Measurements from ENCODE around the gene PPP2R5E. TPM values are rescaled to one million over a fixed set of nuclear protein-coding genes. Genes with fewer than 3 reads are reported as not detected.

The PPP2R5E gene
- total RNA-seq, 2 donors from 2014 or later, result 13.9 to 25.5 TPM

DNA sequence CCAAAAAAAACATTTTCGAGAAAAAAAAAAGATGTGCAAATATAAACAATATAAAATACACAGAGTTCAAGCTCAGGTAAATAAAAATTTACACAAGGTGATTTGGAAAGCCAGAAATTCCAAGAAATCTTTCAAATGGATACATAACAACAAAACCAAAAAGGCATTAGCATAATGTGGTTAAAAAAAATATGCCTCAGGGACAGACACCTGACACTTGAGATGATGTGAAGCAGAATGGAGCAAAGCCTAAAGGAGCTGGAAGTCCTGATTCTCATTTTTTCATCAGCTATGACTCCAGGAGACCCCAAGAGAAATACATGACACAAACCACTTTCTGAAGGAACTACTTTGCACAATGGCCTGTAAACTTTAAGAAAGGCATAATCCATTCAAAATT is 98.6 kb downstream of the PPP2R5E start:
- no peak overlapping the region for H3K4me3 ChIP-seq
- TF ChIP-seq, protein P1, sequence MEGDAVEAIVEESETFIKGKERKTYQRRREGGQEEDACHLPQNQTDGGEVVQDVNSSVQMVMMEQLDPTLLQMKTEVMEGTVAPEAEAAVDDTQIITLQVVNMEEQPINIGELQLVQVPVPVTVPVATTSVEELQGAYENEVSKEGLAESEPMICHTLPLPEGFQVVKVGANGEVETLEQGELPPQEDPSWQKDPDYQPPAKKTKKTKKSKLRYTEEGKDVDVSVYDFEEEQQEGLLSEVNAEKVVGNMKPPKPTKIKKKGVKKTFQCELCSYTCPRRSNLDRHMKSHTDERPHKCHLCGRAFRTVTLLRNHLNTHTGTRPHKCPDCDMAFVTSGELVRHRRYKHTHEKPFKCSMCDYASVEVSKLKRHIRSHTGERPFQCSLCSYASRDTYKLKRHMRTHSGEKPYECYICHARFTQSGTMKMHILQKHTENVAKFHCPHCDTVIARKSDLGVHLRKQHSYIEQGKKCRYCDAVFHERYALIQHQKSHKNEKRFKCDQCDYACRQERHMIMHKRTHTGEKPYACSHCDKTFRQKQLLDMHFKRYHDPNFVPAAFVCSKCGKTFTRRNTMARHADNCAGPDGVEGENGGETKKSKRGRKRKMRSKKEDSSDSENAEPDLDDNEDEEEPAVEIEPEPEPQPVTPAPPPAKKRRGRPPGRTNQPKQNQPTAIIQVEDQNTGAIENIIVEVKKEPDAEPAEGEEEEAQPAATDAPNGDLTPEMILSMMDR (IDR thresholded peaks at IDR 0.05), result no peak
- no peaks in the 10 kb centered on the region for H3K27me3 ChIP-seq (replicated peaks; ENCODE audit: insufficient read depth)
- H3K9me3 ChIP-seq, result no peaks in the 10 kb centered on the region
- DNase-seq (ENCODE audit: low spot score) (no peak), ATAC-seq (ENCODE audit: insufficient number of reproducible peaks, low FRiP score, low read depth) (no peak)
- no peaks in the 10 kb centered on the region for H3K36me3 ChIP-seq
- H3K4me1 ChIP-seq (ENCODE audit: control insufficient read depth in 1 of 2, low read depth in 2 of 2), result no peaks in the 10 kb centered on the region
- H3K27ac ChIP-seq, result no peak overlapping the region

DNA sequence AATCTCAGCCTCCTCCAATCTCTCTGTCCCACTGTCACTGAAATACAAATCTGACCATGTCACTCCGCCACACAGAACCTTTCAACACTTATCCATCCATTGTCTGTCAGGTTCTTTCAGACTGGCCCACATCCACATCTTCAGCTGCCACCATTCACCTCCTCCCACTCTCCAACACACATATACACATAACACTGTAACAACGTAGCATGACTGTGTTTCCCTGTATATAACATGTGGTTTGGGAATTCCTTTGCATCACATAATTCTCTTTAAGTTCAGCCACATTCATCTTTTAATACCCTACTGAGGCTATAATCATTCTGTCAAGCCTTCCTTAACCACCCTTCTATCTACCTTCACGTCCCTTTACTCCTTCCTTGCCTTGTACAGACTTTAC is 99.2 kb downstream of the PPP2R5E start:
- Histone ChIP-seq H3K36me3 (no peaks in the 10 kb centered on the region), H3K4me1 (ENCODE audit: control insufficient read depth in 1 of 2, low read depth in 2 of 2) (no peaks in the 10 kb centered on the region), H3K4me3 (no peak overlapping the region), H3K9me3 (no peaks in the 10 kb centered on the region), H3K27me3 (replicated peaks; ENCODE audit: insufficient read depth) (no peaks in the 10 kb centered on the region), H3K27ac (no peak overlapping the region)
- no peak for ATAC-seq (ENCODE audit: insufficient number of reproducible peaks, low FRiP score, low read depth)
- TF ChIP-seq, protein P1 (IDR thresholded peaks at IDR 0.05), result no peak
- no peak for DNase-seq (ENCODE audit: low spot score)

- TF ChIP-seq, protein P1 (IDR thresholded peaks at IDR 0.05), result no peak
- DNase-seq (ENCODE audit: low spot score), result no peak
- no peak for ATAC-seq (ENCODE audit: insufficient number of reproducible peaks, low FRiP score, low read depth)
- Histone ChIP-seq H3K27me3 (replicated peaks; ENCODE audit: insufficient read depth) (no peaks in the 10 kb centered on the region), H3K4me1 (ENCODE audit: control insufficient read depth in 1 of 2, low read depth in 2 of 2) (peaks cover 0 to 6% of the 10 kb centered on the region in 2 donors), H3K27ac (no peak overlapping the region), H3K9me3 (no peaks in the 10 kb centered on the region), H3K4me3 (no peak overlapping the region), H3K36me3 (no peaks in the 10 kb centered on the region)
Observed at GRCh38 chr14:63443361-63443760, 99.8 kb downstream of the PPP2R5E start.

GRCh38 chr14:63438065-63438757 is 105.0 kb downstream of the PPP2R5E start:
- ATAC-seq (ENCODE audit: insufficient number of reproducible peaks, low FRiP score, low read depth), result no peak
- peak; percentile 9 for DNase-seq (ENCODE audit: low spot score)
- peaks cover 29 to 54% of the 10 kb centered on the region in 2 donors for H3K4me1 ChIP-seq (ENCODE audit: control insufficient read depth in 1 of 2, low read depth in 2 of 2)

GRCh38 chr14:63436286-63437098 is 106.7 kb downstream of the PPP2R5E start:
- Histone ChIP-seq H3K4me3 (no peak overlapping the region), H3K27me3 (replicated peaks; ENCODE audit: insufficient read depth) (no peaks in the 10 kb centered on the region), H3K36me3 (no peaks in the 10 kb centered on the region), H3K27ac (peak overlapping the region; percentile 62 to 63), H3K9me3 (no peaks in the 10 kb centered on the region), H3K4me1 (ENCODE audit: control insufficient read depth in 1 of 2, low read depth in 2 of 2) (peaks cover 29 to 54% of the 10 kb centered on the region in 2 donors)
- DNase-seq (ENCODE audit: low spot score), result no peak
- ATAC-seq (ENCODE audit: insufficient number of reproducible peaks, low FRiP score, low read depth), result no peak
- TF ChIP-seq, protein P1 (IDR thresholded peaks at IDR 0.05), result no peak

More at GRCh38 chr14:63438065-63438757, 105.0 kb downstream of the PPP2R5E start:
- Histone ChIP-seq H3K27me3 (replicated peaks; ENCODE audit: insufficient read depth) (no peaks in the 10 kb centered on the region), H3K36me3 (no peaks in the 10 kb centered on the region), H3K27ac (peak overlapping the region; percentile 62 to 63), H3K4me3 (peak overlapping the region; percentile 46), H3K9me3 (no peaks in the 10 kb centered on the region)
- TF ChIP-seq, protein P1 (IDR thresholded peaks at IDR 0.05), result no peak

Data from thoracic aorta (tissue), 2 donors.